ENCODE measurements around the gene TAF15.

The TAF15 gene

GRCh38 chr17:35893751-35894150, 84.5 kb downstream of the TAF15 start:
- Histone ChIP-seq H4K20me1 (no peaks in the 10 kb centered on the region), H3K27me3 (no peaks in the 10 kb centered on the region), H3K27ac (no peak overlapping the region), H3K9ac (no peak overlapping the region), H3K9me3 (no peaks in the 10 kb centered on the region), H3K4me2 (no peak overlapping the region), H3K4me3 (no peak overlapping the region), H3K4me1 (peaks cover 15% of the 10 kb centered on the region), H3K36me3 (no peaks in the 10 kb centered on the region)
- no peak for TF ChIP-seq Cebpa-rat (IDR thresholded peaks at IDR 0.05)

DNA sequence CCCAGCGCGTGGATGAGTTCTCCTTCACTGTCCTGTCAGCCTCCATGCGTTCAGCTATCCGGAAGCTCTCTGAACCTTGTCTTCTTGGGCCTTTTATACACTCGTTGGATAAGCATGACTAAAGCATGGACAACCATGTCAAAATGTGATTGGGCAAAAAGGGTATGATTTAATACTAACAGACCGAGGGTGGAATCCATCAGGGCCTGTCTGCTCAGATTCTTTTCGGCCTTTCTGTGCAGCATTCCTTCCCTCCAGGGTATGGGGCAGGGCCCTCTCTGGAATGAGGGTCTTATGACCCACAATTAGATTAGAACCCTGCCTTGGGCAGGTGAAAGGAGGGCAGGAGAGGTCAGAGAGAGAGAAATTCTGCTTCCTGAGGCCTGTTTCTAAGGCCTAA, 84.9 kb downstream of the TAF15 start:
- Histone ChIP-seq H3K27ac (no peak overlapping the region), H3K4me1 (peaks cover 19% of the 10 kb centered on the region)

DNA sequence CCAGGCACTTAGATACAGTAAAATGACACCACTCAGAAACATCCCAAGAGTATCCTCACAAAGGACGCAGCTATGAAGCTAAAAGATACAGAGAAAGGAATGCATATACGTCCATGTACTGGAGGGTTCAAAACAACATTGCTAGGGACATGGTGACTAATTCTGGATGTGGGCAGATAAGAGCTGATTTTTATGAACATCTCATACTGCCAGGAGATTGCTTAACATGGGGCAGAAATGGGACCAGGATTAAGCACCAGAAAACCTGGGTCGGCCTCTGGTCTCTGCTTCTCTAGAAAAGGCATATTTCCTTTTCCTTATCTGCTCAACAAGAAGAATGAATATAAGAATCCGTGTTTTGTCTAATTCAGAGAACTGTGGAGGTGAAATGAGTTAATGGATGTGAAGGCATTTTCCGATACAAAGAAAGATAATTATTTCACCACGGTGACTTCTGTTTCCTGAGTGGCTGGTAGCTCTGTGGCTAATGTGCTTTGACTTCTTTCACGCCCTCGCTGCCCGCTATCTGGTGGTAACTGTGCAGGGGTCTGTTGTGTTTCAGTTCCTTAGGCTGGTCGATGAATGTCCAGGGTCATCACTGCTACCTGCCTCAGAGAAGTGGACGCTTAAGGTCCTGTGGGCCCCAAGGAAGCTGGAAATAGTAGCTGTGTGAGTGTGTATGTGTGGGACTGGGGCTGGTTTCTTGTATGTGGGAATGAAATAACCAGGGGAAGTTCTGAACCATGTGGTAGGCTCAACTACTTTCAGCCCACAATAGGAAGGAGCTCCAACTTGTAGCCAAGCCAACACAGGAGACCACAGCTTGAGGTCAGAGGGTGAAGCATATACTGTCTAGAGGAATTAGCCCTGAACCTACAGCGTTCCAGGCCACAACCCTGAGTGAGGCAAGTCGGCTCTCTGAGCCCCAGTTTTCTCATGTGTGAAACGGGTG, 86.6 kb downstream of the TAF15 start:
- Histone ChIP-seq H3K9ac (no peak overlapping the region), H4K20me1 (no peaks in the 10 kb centered on the region), H3K4me3 (no peak overlapping the region), H3K9me3 (no peaks in the 10 kb centered on the region), H3K36me3 (no peaks in the 10 kb centered on the region), H3K27ac (no peak overlapping the region), H3K27me3 (no peaks in the 10 kb centered on the region), H3K4me2 (no peak overlapping the region), H3K4me1 (peaks cover 20% of the 10 kb centered on the region)
- no peak for TF ChIP-seq Cebpa-rat (IDR thresholded peaks at IDR 0.05)

More for the DNA sequence above, 84.9 kb downstream of the TAF15 start:
- no peak overlapping the region for H3K9ac ChIP-seq
- H3K27me3 ChIP-seq, result no peaks in the 10 kb centered on the region
- no peaks in the 10 kb centered on the region for H4K20me1 ChIP-seq
- H3K4me2 ChIP-seq, result no peak overlapping the region
- TF ChIP-seq Cebpa-rat (IDR thresholded peaks at IDR 0.05), result no peak
- H3K9me3 ChIP-seq, result no peaks in the 10 kb centered on the region
- no peak overlapping the region for H3K4me3 ChIP-seq
- H3K36me3 ChIP-seq, result no peaks in the 10 kb centered on the region
